GM06990 (cell line): ENCODE results near the gene RNF167.

ENCODE experiments used
- DNase-seq: peaks from one replicate; pipeline ENCODE4 v3.0.0-alpha.2; 2011; ENCODE audit not compliant: insufficient read length; ENCODE audit errors: extremely low read depth
- H3K27me3 ChIP-seq: replicated peaks from 2 replicates; pipeline ENCODE4 v1.6.0; 2011; ENCODE audit warnings: low read length; ENCODE audit not compliant: control insufficient read depth, insufficient read depth
- H3K36me3 ChIP-seq: 2 replicates; pipeline ENCODE4 v1.5.1; 2011; ENCODE audit warnings: low read length; ENCODE audit not compliant: control insufficient read depth, insufficient read depth
- H3K4me3 ChIP-seq: replicated peaks from 2 replicates; pipeline ENCODE4 v1.5.1; 2011; ENCODE audit warnings: low read depth, mild to moderate bottlenecking, control low read depth, low read length
- TF ChIP-seq, protein P1 (sequence below): IDR thresholded peaks from 2 replicates; pipeline ENCODE4 v1.5.1; 2011; ENCODE audit warnings: low read length, control low read depth, mild to moderate bottlenecking, inconsistent platforms; ENCODE audit not compliant: insufficient read depth, poor library complexity, severe bottlenecking

The RNF167 gene

DNA sequence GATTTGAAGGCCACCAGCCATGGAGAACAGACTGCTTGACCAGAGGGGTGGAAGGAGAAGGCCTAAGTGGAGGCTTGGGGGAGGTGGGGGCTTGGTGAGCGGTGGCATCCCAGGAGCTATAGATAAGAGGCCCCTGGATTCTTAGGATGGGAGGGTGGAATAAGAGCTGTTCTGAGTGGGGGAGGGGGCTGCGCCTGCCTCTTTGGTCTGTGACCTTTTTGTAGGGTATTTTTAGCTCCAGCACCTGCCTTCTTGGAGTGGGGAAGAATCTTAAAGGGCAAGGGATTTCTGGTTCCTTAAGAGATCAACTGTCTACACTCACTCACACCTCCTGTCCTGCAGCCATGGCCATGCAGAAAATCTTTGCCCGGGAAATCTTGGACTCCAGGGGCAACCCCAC, 11.4 kb downstream of the RNF167 start:
- DNase-seq, result no peak
- TF ChIP-seq, protein P1, sequence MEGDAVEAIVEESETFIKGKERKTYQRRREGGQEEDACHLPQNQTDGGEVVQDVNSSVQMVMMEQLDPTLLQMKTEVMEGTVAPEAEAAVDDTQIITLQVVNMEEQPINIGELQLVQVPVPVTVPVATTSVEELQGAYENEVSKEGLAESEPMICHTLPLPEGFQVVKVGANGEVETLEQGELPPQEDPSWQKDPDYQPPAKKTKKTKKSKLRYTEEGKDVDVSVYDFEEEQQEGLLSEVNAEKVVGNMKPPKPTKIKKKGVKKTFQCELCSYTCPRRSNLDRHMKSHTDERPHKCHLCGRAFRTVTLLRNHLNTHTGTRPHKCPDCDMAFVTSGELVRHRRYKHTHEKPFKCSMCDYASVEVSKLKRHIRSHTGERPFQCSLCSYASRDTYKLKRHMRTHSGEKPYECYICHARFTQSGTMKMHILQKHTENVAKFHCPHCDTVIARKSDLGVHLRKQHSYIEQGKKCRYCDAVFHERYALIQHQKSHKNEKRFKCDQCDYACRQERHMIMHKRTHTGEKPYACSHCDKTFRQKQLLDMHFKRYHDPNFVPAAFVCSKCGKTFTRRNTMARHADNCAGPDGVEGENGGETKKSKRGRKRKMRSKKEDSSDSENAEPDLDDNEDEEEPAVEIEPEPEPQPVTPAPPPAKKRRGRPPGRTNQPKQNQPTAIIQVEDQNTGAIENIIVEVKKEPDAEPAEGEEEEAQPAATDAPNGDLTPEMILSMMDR, result no peak
- Histone ChIP-seq H3K36me3 (peaks cover 5% of the 10 kb centered on the region), H3K27me3 (no peaks in the 10 kb centered on the region), H3K4me3 (no peak overlapping the region)

DNA sequence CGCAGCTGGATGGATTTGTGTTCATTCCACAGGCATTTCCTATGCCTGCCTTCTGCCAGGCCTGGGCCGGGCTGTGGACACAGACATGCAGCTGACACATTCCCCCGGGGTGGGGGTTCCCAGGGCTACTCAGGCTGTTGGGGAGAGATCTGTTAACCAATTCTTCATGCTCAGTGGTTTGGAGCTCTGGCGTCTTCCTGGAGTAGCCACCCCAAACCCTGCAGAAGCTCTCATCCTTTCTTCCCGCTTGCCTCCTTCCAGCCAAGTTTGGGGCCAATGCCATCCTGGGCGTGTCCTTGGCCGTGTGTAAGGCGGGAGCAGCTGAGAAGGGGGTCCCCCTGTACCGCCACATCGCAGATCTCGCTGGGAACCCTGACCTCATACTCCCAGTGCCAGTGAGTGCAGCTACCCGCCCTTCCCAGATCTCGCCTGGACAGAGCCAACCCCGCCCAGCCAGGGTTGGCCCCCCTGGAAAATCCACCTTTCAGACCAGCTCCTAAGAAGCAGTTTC, 13.4 kb downstream of the RNF167 start:
- no peaks in the 10 kb centered on the region for H3K36me3 ChIP-seq
- DNase-seq, result no peak

DNA sequence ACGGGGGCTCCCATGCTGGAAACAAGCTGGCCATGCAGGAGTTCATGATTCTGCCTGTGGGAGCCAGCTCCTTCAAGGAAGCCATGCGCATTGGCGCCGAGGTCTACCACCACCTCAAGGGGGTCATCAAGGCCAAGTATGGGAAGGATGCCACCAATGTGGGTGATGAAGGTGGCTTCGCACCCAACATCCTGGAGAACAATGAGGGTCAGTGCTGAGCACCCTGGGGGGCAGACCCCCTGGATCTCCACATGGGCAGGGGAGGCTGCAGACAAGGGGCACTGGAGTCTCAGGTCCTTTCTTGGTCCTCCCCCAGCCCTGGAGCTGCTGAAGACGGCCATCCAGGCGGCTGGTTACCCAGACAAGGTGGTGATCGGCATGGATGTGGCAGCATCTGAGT, 15.0 kb downstream of the RNF167 start:
- no peak overlapping the region for H3K4me3 ChIP-seq
- no peaks in the 10 kb centered on the region for H3K27me3 ChIP-seq
- peaks cover 7% of the 10 kb centered on the region for H3K36me3 ChIP-seq
- TF ChIP-seq, protein P1, result no peak
- no peak for DNase-seq

More for the DNA sequence above, 13.4 kb downstream of the RNF167 start:
- no peak overlapping the region for H3K4me3 ChIP-seq
- H3K27me3 ChIP-seq, result no peaks in the 10 kb centered on the region
- TF ChIP-seq, protein P1, result no peak

DNA sequence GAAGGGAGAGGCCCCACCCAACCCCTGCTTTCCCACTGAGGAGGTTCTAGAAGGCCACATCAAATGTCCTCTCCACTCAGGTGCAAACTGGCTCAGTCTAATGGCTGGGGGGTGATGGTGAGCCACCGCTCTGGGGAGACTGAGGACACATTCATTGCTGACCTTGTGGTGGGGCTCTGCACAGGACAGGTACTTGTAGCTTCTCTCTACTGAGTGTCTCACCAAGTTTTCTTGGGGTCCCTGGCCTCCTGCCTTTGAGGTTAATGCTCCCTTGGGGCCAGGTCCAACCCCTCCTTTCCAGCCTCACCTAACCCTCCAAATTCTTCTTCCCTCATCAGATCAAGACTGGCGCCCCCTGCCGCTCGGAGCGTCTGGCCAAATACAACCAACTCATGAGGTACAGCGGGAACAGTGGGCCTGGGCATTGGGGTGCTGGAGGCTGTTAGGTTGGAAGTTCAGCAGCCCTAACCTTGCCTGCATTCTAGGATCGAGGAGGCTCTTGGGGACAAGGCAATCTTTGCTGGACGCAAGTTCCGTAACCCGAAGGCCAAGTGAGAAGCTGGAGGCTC, 16.5 kb downstream of the RNF167 start:
- H3K36me3 ChIP-seq, result peaks cover 11% of the 10 kb centered on the region
- H3K4me3 ChIP-seq, result no peak overlapping the region
- TF ChIP-seq, protein P1, result peak; percentile 61
- H3K27me3 ChIP-seq, result no peaks in the 10 kb centered on the region
- no peak for DNase-seq

DNA sequence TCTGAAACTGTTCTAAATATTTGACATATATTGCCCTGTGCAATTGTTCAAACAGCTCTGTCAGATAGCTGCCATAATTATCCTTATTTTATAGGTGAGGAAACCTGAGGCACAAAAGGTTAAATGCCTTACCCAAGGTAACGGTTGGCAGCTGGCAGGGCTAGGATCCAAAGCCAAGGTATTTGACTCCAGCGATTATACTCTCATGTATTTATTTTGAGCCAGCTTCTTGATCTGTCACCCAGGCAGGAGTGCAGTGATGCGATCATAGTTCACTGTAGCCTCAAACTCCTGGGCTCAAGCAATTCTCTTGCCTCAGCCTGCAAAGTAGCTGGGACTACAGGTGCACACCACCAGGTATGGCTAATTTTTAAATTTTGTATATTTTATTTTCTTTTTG, 18.0 kb downstream of the RNF167 start:
- TF ChIP-seq, protein P1, result no peak
- Histone ChIP-seq H3K36me3 (peaks cover 11% of the 10 kb centered on the region), H3K27me3 (no peaks in the 10 kb centered on the region), H3K4me3 (no peak overlapping the region)
- no peak for DNase-seq
